NCI-H446 (cell line): Measurements from ENCODE around the gene CAVIN2.
A peak's percentile ranks its signal among the peaks of the same experiment; 100 is the strongest.

Experiments used
- DNase-seq, 2 experiments: peaks; one replicate each; lab custom pipeline; 2025; lab: John Stamatoyannopoulos, UW

Gene CAVIN2

DNA sequence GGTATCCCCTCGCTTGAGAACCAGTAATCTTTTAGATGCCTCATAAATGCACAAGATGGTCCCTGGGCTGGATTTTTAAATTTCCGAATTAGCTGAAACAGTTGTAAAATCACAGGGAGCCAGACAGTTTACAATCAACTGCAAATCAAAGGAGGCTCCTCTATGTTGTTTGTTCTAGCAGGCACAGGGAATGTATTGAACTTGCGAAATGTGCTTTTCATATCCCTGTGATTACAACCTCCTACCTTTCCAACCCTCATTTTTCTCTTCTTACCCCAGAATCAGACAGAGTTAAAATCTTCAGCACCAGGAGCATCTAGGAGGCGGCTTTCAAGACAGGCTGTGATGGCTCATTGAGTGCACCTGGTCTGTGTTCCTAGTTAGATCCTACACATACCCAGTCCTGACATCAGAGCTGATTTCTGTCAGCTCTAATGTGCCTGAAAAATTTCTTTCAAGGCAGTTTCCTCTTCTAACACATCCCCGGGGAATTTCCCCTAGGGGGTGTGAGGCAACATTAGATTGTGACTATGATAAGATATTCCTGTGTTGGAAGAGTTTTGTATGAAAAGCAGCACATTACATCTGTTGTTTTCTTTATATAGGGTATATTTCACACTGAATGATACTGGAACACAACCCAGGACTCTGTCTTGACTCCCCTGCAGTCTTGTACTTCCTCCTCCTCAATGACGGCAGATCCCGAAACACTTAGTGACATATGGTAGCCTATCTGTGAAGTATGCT is 17.9 kb upstream of the CAVIN2 start:
- DNase-seq, result peak in 1 of 2 experiments; percentile 19

DNA sequence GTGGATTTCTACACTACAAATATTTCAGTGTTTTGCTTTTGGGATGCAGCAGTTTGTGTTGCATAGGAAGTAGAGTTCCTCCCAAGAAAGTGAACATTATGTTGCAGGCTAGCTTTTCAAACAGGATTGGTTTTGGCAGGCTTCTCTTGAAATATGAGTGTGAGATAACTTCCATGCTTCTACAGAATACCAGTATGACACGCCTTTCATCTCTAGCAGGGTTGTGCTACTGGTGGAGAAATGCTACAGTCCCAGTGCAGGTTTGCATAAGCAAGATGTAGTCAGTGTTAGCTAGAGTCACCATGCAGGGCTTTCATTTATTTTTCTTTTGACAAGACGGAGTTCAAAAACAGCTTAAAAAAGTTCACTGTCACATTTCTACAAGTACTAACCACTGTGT is 17.1 kb upstream of the CAVIN2 start:
- DNase-seq, result no peak

DNA sequence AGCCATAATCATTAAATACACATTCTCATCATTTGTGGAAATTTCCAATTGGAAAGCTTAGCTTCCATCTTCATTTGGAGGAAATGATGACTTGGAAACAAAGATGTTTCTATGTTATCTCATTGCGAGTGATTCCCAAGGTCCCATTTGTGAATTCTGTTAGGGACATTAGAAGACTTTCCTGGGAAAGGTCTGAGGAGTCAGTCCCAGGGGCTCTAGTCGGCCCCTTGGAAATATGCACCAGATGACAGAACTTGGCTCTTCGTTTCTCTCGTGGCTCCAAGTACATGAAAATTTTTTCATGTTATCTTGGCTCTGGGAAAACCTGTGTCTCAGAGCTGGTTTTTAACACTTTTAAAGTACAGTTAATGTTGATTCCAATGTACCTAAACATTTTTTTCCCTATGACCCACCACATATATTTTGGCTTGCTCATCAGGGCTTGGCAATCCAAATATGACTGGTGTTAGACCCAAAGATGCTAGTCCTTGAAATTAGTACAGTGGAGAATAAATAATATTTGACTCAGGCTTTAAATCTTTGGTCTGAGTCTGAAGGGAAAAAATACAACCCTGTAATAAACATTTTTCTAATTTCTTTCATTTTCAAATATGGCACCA is 15.4 kb upstream of the CAVIN2 start:
- peak in 1 of 2 experiments; percentile 40 for DNase-seq

DNA sequence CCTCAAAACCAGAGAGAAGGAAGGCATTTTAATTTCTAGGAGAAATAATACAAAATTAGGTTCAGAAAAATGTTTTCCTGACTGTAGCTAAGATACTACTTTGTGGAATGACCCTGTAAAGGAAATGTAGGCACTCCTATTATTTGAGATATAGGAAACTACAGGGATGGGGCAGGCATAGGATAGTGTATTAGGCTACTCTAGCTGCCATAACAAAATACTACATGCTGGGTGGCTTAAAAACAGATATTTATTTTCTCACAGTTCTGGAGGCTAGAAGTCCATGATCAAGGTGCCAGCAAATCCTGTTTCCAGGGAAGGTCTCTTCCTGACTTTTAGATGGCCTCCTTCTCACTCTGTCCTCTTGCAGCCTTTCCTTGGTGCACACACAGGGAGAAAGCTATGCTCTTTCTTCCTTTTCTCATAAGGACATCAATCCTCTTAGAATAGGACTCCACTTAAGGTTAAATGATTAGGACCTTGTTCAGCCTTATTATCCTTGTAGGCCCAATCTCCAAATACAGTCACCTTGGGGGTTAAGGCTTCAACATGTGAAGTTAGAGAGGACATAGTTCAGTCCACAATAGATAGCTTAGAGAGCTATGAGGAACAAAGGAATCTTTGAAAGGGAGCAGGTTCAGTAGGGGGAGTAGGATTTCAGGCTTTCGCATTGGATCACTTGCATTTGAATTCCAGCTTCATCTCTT is 14.0 kb upstream of the CAVIN2 start:
- DNase-seq, result no peak

DNA sequence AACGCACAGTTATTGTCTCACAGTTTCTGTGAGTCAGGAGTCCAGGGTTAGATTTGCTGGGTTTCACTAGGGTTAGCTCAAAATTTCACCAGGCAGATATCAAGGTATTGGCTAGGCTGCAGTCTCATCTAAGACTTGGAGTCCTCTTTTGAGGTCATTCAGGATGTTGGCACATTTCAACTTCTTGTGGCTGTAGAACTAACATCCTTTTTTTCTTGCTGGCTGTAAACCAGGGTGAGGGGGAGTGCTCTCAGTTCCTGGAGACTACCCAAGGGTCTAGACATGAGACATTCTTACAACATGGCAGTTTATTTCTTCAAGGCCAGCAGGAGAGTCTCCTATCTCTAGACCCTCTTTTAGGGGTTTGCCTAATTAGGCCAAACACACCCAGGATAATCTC is 12.8 kb upstream of the CAVIN2 start:
- DNase-seq, result no peak

DNA sequence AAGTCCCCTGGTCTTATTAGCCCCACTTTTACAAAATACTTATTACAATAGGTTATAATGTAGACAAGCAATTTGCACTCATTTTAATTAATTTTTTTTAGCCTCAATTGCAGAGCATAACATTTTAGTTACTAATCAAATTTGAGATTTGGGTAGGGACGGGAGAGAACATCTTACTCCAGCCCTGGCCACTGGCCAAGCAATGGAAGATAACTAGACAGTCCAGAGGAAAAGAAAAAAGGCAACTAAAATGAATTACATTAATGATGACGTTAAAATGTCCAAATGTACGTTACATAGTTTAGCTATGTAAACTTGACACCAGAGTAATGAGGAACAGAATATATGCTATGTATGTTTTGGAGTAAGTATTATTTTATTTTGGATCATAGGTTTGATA is 11.0 kb upstream of the CAVIN2 start:
- DNase-seq, result no peak

DNA sequence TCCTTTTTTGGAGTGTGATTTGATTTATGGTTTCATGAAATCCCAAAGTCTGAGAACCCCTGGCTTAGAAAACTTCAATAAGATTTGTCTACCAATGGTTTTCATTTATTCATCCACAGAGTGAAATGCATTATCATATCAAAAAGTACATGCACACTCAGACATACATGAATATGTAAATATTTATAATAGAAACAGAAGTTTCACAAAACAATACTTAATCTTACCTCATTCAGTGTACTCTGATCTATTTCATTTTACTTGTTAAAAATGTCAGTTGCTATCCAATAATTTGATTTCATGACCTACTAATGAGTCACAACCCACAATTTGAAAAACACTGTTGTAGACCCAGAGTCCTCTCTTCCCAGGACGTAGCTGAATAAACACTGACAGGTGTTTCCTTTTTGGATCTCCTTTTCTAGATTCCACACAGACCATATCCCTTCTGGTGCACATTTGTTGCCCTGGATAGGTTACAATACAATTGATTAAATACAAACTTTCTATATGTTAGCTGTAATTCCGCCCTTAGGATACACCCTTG is 10.4 kb upstream of the CAVIN2 start:
- DNase-seq, result no peak

DNA sequence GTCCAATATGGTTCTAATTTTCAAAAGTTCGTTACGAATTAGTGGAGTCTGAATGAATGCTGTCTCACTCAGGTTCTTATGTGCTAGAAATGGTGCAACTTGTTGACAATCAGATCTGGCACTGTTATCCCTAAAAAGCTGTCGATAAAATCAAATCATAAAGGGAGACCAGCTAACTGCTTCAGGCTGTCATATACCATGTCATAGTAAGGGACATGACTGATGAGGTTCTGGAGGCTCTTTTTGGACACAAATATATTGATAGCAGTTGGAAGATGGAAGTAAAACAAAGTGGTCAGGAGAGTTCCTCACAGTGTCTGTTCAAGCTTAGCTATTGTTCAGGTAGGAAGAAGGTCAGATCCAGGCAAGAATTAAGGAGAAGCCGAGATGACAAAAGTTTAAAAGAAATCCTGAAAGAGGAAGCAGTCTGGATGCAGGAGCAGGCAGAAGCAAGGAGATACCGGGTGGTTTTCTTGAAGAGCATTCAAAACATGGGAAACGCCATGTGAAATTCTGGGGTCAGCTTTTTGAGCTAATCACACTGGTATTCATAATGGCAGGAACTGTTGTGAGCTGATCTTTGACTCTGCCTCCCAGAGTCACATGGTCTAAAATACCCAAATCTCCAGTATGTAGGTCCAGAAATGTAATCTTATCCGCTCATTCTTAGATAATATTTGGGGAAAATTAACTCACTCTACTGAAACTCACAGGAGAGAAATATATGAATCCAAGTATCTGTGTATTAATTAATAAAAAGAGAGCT is 9.4 kb upstream of the CAVIN2 start:
- no peak for DNase-seq

DNA sequence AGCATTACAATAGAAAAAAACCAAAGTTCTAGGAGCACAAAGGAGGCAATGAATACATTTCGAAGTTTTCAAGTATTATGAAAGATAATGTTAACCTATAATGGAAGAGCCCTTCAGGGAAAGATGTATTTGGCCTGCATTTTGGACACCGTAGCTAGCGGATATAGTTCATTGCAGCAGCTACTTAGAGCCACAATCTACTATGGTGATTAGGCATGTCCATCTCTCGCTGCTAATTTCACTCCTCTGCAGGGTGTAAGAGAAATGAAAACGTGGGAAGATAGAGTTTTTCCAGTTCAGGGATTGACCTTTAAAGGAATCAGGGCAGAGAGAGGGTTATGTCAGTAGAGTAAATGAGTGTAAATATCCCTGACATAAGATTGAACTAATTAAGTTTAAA is 8.5 kb upstream of the CAVIN2 start:
- no peak for DNase-seq

DNA sequence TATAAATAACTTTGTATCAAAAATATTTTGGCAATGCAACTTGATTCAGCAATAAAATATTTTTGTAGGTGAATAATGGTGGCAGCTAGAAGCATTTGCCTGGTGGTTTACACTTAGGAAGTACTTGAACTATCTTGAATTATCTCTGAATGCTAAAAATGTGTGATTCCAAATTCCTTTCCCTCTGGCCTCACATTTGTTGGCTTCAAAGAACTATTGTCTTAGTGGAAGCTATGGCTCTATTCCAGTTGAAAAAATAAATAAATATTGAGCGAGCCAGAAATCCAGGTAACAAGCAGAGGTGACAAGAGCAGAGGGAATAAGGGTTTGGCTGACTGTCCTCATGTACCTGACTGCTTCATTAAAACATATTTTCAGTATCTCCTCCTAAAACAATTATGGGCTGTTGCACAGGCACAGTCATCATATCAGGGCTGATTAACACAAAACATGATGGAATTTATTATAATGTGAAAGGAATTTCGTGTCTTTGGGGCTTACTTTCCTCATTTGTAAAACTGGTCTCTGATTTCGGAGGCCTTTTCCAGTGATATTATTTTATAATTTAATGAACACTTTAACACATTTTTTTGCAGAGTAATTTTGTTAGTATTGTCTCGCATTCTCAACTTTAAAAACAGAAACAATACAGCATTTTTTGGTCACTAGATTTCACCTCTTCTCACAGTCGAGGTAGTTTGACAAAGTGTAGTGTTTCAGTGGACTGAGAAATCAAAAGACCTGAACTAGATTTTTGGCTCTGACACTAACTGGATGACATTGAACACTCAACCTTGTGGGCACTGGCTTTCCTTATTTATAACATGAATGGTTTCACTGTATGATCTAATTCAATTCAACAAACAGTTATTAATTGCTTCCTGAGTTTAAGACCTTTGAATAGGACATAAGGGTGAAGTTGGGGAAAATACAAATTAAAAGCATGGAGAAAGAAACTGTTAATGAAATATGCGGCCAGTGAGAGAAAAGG is 7.8 kb upstream of the CAVIN2 start:
- DNase-seq, result no peak

DNA sequence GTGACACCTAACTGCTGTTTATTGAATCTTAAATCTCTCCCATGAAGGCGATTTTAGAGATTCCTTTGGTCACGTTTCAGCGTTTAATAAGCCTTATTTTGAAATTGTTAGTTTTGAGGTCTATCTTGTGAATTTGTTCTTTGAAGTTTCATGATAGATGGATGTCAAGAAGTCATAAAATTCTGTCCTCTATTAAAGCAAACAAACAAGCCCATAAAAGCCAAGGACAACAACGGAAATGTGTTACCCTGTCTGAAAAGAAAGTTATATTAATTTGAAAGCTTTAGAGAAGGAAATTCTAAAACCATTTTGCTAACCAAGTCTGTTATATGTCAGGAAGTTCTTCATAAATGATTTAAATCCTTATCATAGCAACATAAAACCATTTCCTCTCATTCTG is 7.0 kb upstream of the CAVIN2 start:
- DNase-seq, result no peak

DNA sequence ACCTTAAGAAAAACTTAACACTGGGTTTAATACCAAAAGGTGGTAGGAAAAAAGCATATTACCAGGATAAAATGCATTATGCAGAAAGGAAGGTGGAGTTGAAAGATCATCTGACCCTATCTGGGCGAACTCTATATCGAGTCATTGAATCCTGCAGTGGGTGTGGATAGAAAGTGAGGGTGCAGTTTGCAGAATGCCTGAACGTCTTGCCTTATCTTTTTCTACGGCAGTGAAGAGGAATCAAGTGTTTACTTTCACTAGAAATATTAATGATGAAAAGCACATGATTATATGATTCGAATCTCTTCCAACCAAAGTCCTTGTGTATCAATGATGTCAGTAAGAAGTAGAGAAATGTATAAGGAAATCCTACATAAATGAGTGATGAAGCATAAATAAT is 4.3 kb upstream of the CAVIN2 start:
- no peak for DNase-seq

DNA sequence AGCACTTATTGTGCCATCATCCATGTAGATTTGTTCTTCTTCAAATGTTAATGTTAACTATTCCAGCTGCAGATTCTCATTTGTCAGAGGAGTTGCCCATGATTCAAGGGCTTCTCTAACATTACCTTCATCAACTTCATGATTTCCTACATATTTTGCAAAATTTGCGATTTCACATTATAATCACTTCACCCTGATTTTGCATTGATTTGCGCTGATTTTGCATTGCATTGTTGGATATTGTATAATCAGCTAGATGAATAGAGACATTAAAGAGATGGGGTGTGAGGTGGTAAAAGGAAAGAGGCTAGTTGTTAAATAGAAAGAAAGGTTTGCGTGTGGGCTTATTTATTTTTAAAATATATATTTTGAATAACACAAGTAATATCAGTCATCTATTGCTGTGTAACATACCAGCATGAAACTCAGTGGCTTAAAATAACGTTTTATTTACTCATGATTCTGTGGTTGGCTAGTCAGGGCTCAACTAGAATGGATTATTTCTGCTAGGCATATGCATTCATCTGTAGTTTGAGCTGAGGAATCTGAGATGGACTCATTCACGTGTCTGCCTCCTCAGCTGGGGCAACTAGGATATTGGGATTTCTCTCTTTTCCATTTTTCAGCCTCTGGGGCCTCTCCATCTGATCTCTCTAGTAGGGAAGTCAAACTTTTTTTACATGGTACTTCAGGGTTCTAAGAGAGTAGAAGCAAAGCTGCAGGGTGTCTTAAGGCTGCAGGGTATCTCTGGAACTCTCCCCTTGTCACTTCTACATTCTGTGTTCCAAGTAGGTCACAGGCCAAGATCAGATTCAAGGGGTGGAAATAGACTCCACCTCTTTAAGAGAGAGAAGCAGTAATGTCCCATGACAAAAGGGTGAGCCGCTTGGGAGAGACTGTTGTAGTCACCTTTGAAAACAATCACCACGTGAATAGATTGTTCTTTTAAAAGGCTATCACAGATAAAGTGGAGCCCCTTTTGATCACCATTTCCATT is 2.2 kb upstream of the CAVIN2 start:
- no peak for DNase-seq

DNA sequence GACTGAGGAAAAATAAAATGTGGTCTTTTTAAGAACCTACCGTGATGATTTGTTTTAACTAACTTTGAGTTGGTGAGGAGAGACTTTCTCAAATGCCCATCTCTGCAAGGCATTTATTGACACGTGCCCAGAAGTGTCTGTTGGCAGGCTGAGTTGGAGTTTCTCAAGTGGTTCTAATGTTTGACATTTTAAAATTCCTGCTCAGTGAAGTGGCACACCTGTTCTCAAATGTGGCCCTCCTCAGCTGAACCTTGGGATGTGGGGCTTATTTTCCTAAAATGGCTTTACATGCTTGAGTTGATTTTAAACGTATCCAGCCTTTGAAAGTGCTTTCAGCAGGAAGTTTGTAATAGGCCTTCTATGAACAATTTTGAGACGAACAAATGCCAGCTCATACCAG is 876 bp upstream of the CAVIN2 start:
- no peak for DNase-seq

DNA sequence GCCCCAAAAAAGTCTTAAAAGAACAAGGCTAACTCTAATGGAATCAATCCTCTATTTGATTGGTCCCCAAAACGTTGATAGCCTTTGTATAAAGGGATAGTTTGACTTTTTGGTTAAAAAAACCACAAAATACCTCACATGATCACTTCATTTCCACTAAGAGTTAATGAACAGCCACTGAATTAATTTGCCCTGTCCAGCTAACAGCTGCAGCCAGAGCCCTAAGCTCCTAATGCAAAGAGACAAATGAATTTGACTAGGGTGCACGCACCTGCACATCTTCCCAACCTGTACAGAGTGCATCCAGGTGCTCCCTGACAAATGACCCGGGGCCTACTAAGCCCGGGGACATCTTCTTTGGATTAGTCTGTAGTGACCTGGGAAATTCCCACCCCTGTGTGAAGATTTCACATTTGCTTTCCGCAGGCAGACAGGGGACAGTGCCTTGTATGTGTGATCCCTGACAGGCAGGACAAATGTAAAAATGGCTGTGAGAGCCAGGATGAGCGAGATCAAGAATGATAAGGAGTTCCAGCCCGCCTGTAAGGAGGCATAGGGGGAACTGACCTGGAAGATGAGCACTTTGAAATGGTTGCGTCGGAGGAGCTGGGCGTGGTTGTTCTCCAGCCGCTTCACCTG is 893 bp downstream of the CAVIN2 start:
- DNase-seq, result no peak

DNA sequence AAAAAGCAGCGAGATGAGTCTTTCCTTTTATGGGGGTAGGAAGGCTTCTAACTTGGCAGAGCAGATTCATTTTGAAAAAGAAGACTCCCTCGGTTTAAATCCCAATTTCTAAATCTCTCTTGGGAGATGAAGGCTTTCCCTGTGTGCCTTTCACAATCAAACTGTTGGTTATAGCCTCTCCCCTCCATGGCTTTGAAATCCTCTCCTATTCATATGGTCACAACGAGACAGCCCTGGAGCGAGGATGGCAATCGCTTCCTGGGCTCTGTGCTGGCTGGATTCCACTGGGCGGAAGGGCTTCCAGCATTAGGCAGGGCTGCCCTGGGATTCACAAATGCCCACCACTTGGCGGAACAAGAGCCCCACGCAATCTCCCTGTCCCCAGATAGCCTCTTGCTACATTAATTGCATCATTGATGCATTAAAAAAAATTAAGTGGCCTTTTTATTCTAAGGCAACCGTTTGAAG is 1.6 kb downstream of the CAVIN2 start:
- DNase-seq, result peak in 1 of 2 experiments; percentile 64

DNA sequence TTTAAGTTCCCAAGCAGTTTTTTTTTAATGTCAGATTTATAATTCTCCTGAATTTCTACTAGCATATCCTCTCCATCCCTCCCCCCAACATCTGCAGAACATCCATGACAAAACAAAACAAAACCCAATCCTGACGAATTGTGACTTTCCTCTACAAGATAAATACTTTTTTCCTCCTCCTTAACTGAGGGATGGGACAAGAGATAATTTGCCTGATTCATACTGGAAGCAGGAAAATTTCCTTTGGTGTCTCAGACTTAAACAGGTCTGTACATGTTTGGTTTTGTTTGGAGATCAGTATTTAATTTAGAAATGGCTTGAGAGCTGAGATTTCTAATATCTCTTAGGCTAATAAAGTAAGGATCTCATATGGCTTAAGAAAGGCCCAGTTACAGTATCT is 2.2 kb downstream of the CAVIN2 start:
- no peak for DNase-seq

DNA sequence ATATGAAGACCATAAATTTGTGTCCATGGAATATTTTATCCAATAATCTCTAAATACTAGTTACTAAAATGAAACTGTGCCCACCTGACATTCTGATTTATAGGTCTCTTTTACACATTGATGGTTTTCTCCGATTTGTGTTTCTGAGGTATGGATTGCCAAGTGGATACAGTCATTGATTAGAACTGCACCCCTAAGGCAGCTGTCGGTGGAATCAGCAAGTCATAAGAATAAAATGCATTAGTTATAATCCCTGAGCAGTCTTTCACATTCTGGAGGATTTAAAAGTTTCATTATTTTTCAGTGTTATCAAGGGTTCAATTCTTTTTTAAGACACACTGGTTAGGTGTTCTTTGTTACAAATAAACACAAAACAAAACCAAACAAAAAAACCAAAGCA is 6.0 kb downstream of the CAVIN2 start:
- no peak for DNase-seq
